ENCODE measurements around the gene OSBPL6. TPM values are rescaled to one million over a fixed set of nuclear protein-coding genes. Genes with fewer than 3 reads are reported as not detected.
A peak's percentile ranks its signal among the peaks of the same experiment; 100 is the strongest.

Gene OSBPL6
- total RNA-seq, 4 donors from 2014 or later, result 11.6 to 51.1 (median 40.7) TPM

GRCh38 chr2:178397002-178397605 is 202.8 kb downstream of the OSBPL6 start:
- no peaks in the 10 kb centered on the region for H3K27me3 ChIP-seq
- peak; percentile 35 to 70 (median 56) for TF ChIP-seq CTCF (IDR thresholded peaks at IDR 0.05 in 4 of 5, conservative IDR thresholded peaks at IDR 0.05 in 1 of 5)
- no peak for TF ChIP-seq POLR2A (IDR thresholded peaks at IDR 0.05)
- no peak for DNase-seq
- in situ Hi-C loops (cut with MboI; ENCODE audit: low sequenced_read_pairs in 4 of 4) (loop anchor here in 2 of 4 donors (10.0 kb wide), 1 partner anchor 262 kb away; no protein-coding TSS in a partner anchor), intact Hi-C loops (cut with DNase I; ENCODE audit: low total_unique reads) (loop anchor here (1.0 kb wide), 1 partner anchor 17 kb away; no protein-coding TSS in a partner anchor)
- H3K27ac ChIP-seq, result no peak overlapping the region
- H3K36me3 ChIP-seq, result peaks cover 0 to 16% of the 10 kb centered on the region in 2 donors
- peak; percentile 57 to 63 for ATAC-seq
- no peak overlapping the region for H3K4me3 ChIP-seq
- H3K9me3 ChIP-seq, result no peaks in the 10 kb centered on the region
- no peaks in the 10 kb centered on the region for H3K4me1 ChIP-seq

- Histone ChIP-seq H3K36me3 (no peaks in the 10 kb centered on the region), H3K4me1 (no peaks in the 10 kb centered on the region), H3K4me3 (no peak overlapping the region), H3K27ac (no peak overlapping the region), H3K27me3 (no peaks in the 10 kb centered on the region), H3K9me3 (no peaks in the 10 kb centered on the region)
- in situ Hi-C loops (cut with MboI; ENCODE audit: low sequenced_read_pairs in 4 of 4) (no loop called here), intact Hi-C loops (cut with DNase I; ENCODE audit: low total_unique reads) (no loop called here)
- no peak for TF ChIP-seq POLR2A (IDR thresholded peaks at IDR 0.05)
- TF ChIP-seq CTCF (IDR thresholded peaks at IDR 0.05 in 4 of 5, conservative IDR thresholded peaks at IDR 0.05 in 1 of 5), result no peak
- no peak for DNase-seq
- ATAC-seq, result no peak
Observed at GRCh38 chr2:178401994-178402437, 207.7 kb downstream of the OSBPL6 start.

- TF ChIP-seq POLR2A (IDR thresholded peaks at IDR 0.05), result no peak
- TF ChIP-seq CTCF (IDR thresholded peaks at IDR 0.05 in 4 of 5, conservative IDR thresholded peaks at IDR 0.05 in 1 of 5), result no peak
- Histone ChIP-seq H3K36me3 (no peaks in the 10 kb centered on the region), H3K4me1 (no peaks in the 10 kb centered on the region), H3K27ac (peak overlapping the region in 1 of 4 donors; percentile 3), H3K27me3 (no peaks in the 10 kb centered on the region), H3K9me3 (no peaks in the 10 kb centered on the region), H3K4me3 (no peak overlapping the region)
- ATAC-seq (no peak), DNase-seq (no peak)
- intact Hi-C loops (cut with DNase I; ENCODE audit: low total_unique reads) (no loop called here), in situ Hi-C loops (cut with MboI; ENCODE audit: low sequenced_read_pairs in 4 of 4) (no loop called here)
Observed at GRCh38 chr2:178403671-178404306, 209.5 kb downstream of the OSBPL6 start.

- in situ Hi-C loops (cut with MboI; ENCODE audit: low sequenced_read_pairs in 4 of 4) (no loop called here), intact Hi-C loops (cut with DNase I; ENCODE audit: low total_unique reads) (no loop called here)
- no peaks in the 10 kb centered on the region for H3K4me1 ChIP-seq
- TF ChIP-seq POLR2A (IDR thresholded peaks at IDR 0.05) (no peak), CTCF (IDR thresholded peaks at IDR 0.05 in 4 of 5, conservative IDR thresholded peaks at IDR 0.05 in 1 of 5) (no peak)
- no peaks in the 10 kb centered on the region for H3K36me3 ChIP-seq
- H3K9me3 ChIP-seq, result no peaks in the 10 kb centered on the region
- H3K27ac ChIP-seq, result peak overlapping the region in 1 of 4 donors; percentile 3
- DNase-seq, result peak; percentile 37 to 45
- no peak overlapping the region for H3K4me3 ChIP-seq
- peak; percentile 73 to 79 for ATAC-seq
- no peaks in the 10 kb centered on the region for H3K27me3 ChIP-seq
Observed at GRCh38 chr2:178404368-178404767, 210.1 kb downstream of the OSBPL6 start.

Measured in gastrocnemius medialis (tissue), 4 donors.